GM19438 (cell line): ENCODE measurements around the gene NEK6.

Experiments used
- ATAC-seq: cut with Tn5 transposase; IDR thresholded peaks from one replicate; pipeline ENCODE4 v1.9.1; 2021; ENCODE audit warnings: low read depth; ENCODE audit not compliant: unreplicated experiment

Gene NEK6

DNA sequence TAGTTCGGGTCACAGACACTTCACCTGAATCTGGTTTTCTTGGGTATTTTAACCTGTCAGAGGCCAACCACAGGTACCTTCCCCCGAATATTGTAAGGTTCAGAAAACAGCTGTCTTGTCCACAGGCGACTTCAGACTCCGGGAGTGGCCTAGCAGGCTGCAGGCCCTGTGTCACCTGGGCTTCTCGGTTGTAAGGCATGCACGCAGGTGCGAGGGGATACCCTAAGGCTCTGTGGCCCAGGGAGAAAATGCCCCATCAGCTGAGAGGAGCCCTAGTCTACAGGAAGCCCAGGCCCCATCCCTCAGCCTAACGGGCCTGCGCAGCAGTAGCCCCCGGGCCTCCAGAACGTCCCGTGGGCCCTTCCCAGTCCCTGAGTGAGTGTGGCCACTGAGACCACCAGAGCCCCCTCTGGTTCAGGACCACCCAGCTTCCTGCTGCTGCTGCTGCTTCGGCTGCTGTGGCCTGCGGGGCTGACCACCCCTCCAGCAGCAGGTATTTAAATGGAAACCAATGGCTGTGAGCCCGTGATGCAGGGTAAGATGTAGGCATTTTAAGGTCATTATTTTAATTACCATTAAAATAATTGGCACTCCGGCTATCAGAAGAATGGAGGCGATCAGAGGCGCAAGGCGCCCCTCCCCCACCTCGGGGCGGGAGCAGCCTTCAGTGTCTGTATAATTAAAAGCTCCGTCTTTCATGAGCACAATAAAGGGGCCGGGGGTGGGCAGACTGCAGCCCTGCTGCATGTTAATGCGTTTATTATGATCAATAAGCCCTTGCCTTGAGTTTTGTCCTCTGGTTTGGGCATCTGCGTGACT lies 92.1 kb downstream of the NEK6 start:
- ATAC-seq, result no peak

DNA sequence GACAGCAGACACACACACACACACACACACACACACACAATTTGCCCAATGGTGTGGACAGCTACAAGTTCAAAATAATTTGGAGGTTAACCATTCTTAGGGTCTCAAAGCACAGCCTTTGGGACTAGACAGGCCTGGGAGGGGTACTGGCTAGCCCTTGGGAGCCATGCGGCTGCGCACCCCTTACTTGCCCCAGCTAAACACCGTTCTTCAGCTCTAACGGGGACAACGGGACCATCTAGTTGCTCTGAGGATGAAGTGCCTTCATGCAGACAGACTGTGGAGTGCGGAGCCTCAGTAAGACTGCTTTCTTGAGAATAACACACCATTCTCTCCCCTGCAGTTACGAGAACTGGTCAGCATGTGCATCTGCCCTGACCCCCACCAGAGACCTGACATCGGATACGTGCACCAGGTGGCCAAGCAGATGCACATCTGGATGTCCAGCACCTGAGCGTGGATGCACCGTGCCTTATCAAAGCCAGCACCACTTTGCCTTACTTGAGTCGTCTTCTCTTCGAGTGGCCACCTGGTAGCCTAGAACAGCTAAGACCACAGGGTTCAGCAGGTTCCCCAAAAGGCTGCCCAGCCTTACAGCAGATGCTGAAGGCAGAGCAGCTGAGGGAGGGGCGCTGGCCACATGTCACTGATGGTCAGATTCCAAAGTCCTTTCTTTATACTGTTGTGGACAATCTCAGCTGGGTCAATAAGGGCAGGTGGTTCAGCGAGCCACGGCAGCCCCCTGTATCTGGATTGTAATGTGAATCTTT lies 92.9 kb downstream of the NEK6 start:
- no peak for ATAC-seq

DNA sequence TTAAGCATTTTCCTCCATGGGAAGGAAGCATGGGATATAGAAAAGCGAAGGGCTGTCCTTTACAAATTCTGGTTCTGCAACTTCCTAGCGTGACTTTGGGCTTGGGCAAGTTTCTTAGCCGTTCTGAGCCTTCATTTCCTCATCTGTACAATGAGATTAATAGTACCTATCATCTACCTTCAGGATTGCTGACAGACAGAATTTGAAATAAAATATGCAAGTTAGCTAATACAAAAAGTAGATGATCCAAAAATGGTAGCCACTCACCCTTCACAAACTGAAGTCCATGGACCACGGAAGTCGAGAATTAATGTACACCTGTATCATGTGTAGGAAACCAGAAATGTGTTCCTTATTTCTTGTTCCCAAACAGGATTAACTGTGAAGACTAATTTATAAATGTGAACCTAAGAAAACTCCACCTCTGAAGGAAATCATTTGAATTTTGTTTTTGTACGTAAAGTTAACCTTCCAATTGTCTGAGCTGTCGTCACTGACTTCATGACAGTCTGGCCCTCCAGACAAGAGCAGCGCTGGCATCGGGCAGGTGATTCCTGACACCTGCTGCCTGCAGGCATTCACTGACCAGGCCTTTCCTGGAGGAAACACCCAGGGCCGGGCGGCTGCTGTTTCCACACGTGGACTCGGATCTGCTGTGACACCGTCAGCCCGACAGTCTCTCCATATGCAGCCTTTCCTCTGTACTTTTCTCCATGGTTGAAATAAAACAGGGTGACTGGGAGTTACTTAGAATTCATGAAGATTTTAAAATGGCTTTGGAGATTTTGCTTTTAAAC lies 94.1 kb downstream of the NEK6 start:
- ATAC-seq, result no peak

DNA sequence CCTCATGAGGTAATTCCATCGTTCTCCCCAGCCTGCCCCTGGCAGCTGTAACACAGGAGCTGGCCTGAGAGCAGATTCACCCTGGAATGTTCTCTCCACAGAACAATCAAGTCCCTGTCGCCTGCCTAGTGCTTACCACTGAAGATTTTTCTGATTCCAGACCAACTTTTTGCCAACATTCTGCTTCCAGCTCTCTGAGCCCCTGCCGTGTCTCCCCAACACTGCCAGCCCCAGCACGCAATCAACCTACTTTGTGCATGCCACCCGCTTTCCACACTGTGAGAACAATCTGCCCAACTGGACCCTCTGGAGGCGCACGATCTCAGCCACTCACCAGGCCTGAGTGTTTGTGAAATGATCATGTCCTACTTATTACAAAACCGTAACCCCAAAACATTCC lies 94.9 kb downstream of the NEK6 start:
- ATAC-seq, result no peak

DNA sequence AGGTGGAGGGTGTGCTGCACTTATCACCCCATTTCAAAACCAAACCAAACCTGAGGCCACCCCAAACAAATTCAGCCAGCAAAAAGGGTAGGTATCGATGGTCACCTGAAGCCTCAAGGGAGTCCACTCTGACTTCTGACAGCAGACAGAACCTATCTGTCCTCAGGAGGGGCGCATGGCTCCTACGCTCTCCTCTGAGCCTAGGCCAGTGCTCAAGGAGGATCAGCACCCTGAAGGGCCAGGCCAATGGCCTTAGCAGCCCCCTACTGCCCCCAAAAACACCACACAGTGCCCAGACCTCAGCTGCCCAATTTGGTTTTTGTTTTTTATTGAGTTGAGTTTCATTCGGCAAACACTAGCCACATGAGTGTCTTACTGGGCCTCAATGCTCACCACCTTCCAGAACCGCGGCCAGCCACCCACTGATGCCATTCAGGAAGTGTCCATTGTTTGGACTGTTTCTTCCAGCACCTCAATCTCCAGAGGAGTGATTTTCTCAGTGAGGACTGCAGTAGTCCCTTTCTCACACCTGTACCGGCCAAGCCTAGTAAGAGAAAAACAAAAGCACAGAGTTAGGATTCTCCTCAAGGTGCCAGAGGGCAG lies 95.5 kb downstream of the NEK6 start:
- ATAC-seq, result no peak

DNA sequence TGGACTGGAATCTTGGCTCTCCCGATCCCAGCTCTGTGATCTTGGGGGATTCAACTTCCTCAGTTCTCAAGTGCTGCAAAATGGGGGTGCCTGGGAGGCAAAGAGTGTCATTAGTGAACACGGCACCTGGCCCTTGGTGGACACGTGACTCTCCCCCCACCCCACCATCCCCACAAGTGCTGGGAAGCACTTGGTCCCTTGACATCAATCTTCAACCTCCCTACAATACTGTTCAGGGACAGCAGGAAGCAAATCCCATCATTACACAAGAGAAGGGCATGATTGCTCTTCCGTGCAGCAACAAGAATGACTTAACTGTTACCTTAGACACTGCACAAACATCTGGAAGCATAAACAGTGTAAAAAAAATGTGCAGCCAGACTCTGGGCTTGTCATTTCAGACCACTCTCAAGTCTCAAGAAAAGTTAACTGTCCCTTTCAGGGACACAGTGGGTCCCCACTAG lies 96.1 kb downstream of the NEK6 start:
- ATAC-seq, result no peak

DNA sequence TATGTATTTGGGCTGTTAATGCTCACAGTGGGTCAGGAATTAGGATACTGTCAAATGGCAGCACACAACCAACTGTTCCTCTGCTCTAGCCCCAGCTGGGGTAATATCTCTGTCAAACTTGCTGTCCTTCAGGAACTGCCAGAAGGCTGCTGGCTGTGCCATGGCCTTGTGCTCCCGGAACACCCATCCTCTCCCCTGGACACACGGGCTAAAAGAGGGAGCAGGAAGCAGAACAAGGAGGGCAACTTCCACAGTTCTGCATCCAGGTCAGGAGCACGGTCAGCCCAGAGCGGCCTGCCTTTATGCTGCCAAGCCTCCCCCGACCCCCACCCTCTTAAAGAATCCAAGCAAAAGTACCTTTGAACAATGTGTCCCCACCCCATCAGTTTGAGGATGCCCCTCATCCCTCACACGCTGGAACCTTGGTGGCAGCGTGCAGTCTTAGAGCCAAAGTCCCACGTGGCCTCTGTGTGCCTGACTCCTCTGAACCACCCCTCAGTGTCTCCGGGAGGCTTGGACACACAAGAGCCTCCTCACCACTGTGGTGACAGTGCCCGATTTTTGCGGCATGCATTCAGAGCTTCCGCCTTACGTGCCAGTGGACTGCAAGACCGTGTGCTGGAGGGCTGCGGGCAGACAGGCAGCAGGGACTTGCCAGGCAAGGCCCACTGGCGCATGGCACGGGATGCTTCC lies 96.7 kb downstream of the NEK6 start:
- no peak for ATAC-seq

DNA sequence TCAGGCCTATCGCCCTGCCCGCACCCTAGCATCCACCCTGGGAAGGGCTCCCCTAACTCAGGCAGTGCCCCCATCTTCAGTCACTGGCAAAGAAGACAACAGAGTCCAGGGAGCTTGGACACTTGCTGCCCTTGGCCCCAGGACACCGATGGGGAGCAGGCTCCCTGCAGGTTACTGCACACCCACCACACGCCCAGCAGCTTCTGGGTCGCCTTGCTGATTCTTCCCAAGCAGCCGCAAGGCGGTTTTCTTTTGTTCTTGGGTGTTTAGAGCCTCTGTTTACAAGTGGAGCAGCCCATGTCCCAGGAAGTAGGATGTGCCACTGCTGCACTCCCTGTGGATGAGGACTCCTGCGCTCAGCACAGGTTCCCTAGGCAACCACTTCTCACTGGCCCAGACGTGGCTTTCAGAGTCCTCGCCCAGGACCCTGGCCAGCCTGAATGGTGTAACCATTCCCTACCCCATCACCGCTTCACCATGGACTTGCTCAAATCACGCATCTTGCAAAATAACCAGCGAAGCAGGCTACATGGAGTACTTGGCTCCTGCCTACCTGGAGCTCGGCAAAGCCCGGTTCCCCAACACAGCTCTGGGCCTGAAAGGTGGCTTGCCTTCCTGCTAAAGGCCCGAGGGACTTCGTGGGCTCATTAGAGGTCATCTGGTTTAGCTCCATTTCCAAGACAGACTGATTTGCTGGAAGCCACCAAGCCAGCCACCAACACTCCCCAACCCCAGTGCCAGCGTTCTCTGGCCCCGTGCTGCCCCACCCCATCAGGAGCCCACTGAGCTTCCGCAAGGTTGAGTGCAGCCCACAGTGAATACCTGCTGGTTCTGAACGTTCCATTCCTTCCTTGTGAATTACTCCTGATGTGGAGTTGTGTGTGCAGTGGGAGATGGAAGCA lies 97.5 kb downstream of the NEK6 start:
- ATAC-seq, result no peak

DNA sequence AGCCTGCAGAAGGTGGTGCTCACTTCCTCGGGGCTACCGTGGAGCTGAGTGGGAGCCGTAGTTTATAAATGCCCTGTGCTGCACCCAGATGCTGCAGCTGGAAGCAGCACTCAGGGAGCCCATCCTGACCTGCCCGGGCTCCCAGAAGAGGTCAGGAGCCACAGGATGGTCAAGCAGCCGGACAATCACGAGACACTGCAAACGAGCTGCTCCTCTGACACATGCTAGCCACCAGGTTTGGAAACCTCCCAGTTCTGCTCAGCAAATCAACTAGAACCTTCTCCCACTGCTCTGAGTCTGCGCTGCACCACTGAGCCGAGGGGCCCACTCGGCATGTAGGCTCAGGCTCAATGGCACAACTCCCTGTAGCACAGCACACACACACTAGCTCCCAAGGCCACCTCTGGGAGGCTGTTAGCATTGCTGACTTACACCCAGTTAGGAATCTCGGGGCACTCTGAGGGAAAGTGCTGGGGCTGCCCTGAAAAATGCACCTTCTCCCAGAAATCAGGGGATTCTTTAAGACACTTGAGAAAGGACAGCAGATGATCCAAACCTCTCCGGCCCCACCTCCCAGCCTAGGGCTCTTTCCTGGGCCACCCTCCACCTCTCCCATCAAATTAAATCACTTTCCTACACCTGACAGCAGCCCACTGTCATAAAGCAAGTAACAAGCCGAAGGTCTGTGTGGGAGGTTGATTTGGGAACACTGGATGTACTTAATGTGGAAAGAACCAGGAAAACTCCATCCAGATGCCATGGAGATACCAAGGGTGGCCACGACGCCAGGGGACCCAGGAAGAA lies 98.4 kb downstream of the NEK6 start:
- ATAC-seq, result no peak

DNA sequence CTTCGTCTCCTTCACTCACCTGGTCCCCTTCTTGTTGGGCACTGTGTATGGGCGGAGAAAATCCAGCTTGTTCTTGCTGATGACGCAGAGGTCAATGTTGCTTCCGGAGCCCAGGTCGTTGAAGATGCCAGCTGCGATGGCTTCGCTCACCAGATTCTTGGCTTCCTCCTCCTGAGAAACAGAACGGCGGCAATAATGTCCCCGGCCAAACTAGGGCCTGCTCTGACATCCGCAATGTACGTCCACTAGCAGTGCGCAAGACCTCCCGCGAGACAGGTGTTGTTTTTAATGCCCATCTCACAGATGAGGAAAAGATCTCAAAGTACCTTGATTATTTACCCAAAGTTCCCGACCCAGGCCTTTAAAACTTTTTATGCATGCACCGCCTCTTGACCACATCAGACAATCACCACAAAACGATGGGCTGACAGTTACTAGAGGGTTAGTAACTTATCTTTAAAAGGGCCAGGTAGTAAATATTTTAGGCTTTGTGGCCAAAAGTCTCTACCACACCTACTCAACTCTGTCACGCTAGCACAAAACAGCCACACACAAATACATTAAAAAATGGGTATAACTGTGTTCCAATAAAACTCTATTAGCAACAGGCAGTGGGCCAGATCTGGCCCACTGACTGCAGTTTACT lies 99.1 kb downstream of the NEK6 start:
- no peak for ATAC-seq

DNA sequence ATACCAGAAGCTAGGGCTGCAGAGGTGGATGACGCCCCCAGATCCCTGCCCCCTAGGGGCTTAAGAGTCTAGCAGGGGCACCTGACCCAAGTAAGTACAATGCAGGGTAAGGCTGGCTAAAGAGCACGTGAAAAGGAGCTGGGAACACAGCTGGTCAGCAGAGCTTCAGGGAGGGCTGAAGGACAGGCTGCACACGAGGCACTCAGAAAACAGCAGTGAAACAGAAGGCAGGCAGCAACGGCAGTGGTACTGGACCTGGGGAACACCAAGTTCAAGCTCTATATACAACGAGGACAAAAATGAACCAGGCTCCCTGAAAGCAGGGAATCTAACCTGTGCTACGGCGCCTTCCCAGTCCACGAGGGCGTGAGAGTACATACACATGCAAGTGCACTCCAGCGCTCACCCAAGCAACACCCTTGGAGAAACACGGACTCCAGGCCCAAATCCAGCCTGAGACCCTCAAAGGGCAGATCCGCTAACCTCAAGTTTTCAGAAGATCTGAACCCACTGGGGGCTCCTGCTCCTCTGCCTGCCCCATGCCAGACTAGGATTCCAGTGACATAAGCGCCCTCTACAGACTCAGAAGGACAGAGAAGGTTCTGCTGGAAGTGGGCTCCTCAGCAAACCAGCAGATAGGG lies 100.1 kb downstream of the NEK6 start:
- ATAC-seq, result no peak

DNA sequence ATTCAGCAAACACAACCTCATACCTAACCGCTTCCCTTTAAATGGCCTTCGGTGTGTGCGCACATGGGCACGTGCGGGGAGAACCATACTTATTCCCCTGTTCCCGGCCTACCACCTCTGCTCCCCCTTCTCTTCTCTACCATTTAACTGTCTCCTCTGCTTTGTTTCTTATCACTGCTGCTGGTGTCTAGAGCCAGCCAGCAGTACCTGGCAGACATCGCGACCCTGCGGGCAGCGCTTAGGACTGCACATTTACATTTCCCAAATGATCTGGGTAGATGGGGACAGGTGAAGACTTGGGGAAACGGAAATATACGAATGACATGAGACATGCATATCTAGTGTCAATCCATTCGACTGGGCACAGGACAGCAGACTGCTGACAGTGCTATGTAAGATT lies 100.9 kb downstream of the NEK6 start:
- no peak for ATAC-seq

DNA sequence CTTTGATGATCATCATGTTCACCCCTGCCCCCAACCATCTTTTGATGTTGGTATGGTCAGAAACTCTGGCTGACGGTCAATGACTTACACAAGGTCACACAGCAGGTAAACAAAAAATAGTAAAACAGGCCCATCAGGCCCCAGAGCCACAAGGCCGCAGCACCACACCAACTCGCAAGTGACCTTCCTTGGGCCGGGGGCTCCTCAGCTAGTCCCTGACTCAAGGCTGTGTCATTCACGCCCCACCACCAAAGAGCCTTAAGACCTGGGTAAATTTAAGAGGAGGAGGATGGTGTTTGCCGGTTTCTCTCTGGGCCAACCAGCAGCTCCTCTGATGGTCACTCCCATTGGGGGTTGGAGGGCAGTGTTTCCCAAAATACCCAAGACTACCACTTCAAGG lies 101.7 kb downstream of the NEK6 start:
- ATAC-seq, result no peak

DNA sequence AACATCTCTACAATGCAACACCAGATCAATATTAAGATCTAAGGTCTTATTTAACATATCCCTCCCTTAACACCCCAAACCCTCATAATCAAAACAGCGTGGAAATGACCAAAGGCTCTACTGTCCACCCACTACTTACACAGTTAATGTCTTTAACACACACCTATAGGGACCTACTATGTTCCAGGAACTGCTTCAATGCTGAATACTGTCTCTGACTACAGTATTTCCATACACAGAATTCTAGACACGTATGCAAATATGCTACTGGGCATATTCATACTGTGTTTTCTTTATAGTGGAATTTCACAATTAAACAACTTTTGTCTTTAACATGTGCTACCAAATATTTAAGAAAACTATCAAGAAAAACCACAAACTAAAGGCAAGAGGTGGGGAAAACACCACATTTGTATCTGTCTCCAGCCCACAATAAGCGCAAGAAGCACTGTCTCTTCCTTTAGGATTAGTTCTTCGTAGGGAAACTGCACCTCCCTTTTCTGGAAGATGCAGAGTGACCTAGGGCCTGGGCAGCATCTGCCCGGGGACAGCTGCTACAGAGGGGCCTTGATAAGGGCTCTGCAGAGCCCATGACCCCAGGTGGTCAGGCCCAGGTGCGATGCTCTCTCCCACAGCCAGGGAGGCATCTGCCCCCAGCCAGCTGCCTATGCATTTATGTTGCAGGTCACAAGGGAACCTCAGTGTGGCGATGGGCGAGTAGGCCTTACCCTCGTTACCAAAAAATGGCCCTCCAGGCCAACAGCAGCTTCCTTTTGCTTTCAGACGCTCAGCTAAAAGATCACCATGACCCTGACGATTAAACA lies 102.3 kb downstream of the NEK6 start:
- no peak for ATAC-seq

DNA sequence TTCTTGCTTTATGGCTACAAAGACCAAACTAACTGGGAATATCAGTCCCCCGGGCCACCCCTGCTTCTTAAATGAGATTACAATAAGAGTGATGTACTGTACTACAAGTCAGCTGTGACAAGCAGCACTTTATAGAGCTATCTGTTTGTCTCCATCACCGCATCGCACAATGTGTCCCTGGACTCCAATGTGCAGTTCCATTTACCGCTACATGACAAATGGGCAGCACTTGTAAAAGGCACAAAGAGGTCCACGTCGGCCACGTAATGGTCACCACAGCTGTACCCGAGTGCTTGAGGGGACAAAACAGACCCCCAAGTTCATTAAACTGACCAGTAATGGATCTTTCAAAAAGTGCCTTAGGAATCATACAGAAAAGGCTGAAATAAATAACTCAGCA lies 103.4 kb downstream of the NEK6 start:
- ATAC-seq, result no peak

DNA sequence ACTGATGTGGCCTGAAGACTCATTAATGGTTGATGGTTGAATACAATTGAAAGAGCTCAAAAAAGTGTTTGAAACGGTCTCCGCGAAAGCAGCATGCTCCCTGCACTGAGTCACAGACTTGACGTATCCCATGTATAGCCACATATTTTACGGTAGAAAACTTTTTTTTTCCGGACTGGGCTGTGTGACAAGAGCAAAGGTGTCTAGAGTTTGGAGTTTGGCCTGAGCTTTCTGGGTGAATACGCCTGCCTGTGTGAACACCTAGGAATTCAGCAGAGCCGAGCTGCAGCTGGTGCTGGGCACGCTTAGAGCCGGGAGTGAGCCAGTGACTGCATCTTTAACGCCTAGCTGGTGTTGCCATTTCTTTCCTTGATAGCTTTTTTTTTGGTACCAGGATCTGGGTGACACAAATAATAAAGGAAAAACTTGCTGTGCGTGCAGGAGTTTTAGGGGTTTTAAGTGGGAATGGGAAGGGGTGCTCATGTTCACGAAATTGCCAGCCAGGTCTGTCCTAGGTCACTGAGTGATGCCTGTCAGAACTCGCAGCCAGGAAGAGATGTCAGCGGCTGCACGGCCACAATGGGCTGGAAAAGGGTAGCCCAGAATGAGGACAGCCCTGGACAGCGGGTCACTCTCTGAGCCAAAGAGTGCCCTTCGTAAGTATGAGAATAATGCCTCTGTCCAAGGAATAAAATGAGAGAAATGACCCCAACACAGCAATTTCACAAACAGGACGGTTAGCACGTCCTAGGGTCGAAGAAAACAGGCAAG lies 105.8 kb downstream of the NEK6 start:
- ATAC-seq, result no peak
